ENCODE measurements around the gene COP1.
"Not testable (repeated sequence)": the region's sequence is repeated elsewhere in the genome, so short reads cannot be mapped to it uniquely, and the experiment has no call there.

COP1 gene

GRCh38 chr1:176206961-176207902 lies at the start of gene COP1:
Gene COP1 (minus strand): TSS chr1:176207286. CDS start chr1:176206978, 308 bp downstream.
- DNase-seq: peak; percentile 98

- DNase-seq: no peak
These were observed 45.1 kb upstream of the COP1 start for GRCh38 chr1:176252191-176252590.

GRCh38 chr1:176244851-176245250 lies 37.8 kb upstream of the COP1 start:
- no peak for DNase-seq

- DNase-seq: no peak
These were observed 36.7 kb upstream of the COP1 start for GRCh38 chr1:176243746-176244145.

GRCh38 chr1:176241385-176242015 lies 34.4 kb upstream of the COP1 start:
- DNase-seq: no peak

GRCh38 chr1:176233657-176234056 lies 26.6 kb upstream of the COP1 start:
- DNase-seq: not testable (repeated sequence)

- no peak for DNase-seq
These were observed 20.5 kb upstream of the COP1 start for GRCh38 chr1:176227579-176227978.

GRCh38 chr1:176225911-176226310 lies 18.8 kb upstream of the COP1 start:
- no peak for DNase-seq

- DNase-seq: no peak
These were observed 18.4 kb upstream of the COP1 start for GRCh38 chr1:176225479-176225875.

GRCh38 chr1:176222196-176222595 lies 15.1 kb upstream of the COP1 start:
- DNase-seq: no peak

- DNase-seq: no peak
These were observed 13.1 kb upstream of the COP1 start for GRCh38 chr1:176220100-176220689.

- no peak for DNase-seq
These were observed 10.5 kb upstream of the COP1 start for GRCh38 chr1:176217461-176218099.

- DNase-seq: no peak
These were observed 8.9 kb upstream of the COP1 start for GRCh38 chr1:176216031-176216430.

GRCh38 chr1:176211396-176212165 lies 4.5 kb upstream of the COP1 start:
- no peak for DNase-seq

- no peak for DNase-seq
These were observed 948 bp upstream of the COP1 start for GRCh38 chr1:176208034-176208433.

GRCh38 chr1:176206006-176206960 lies 803 bp downstream of the COP1 start:
- peak; percentile 38 for DNase-seq

- DNase-seq: no peak
These were observed 1.7 kb downstream of the COP1 start for GRCh38 chr1:176205332-176205914.

GRCh38 chr1:176204655-176205054 lies 2.4 kb downstream of the COP1 start:
- not testable (repeated sequence) for DNase-seq

- DNase-seq: no peak
These were observed 3.4 kb downstream of the COP1 start for GRCh38 chr1:176203735-176204134.

GRCh38 chr1:176201568-176201967 lies 5.5 kb downstream of the COP1 start:
- no peak for DNase-seq

GRCh38 chr1:176199707-176200106 lies 7.4 kb downstream of the COP1 start:
- no peak for DNase-seq
